ENCODE data around the gene WDR35. TPM values are rescaled to one million over a fixed set of nuclear protein-coding genes. Genes with fewer than 3 reads are reported as not detected.
A peak's percentile ranks its signal among the peaks of the same experiment; 100 is the strongest.

WDR35 gene
- total RNA-seq, 1 experiment from 2014 or later = 7.2 TPM

- no peaks in the 10 kb centered on the region for H3K9me3 ChIP-seq
- Mint-ChIP-seq H3K27ac (ENCODE audit: unreplicated experiment) (no peak overlapping the region), H3K4me1 (ENCODE audit: low read depth, unreplicated experiment) (no peaks in the 10 kb centered on the region), H3K4me3 (ENCODE audit: unreplicated experiment) (no peak overlapping the region), H3K36me3 (ENCODE audit: insufficient read depth, unreplicated experiment) (no peaks in the 10 kb centered on the region), H3K9me3 (ENCODE audit: unreplicated experiment) (no peaks in the 10 kb centered on the region), H3K27me3 (ENCODE audit: insufficient read depth, unreplicated experiment) (no peaks in the 10 kb centered on the region)
- no peak for DNase-seq
- ChIA-PET CTCF (no interaction called here), POLR2A (interaction anchor here (0.6 kb wide), 1 partner anchor 10 kb away, joined by 4 read pairs; no protein-coding TSS in a partner anchor)
- intact Hi-C loops (cut with micrococcal nuclease; ENCODE audit: unreplicated experiment) = loop anchor here (5.0 to 10.0 kb wide), 4 partner anchors 180 to 1477 kb away; no protein-coding TSS in a partner anchor
- H3K4me3 ChIP-seq (ENCODE audit: low read depth, low read length) = no peak overlapping the region
- no peaks in the 10 kb centered on the region for H3K36me3 ChIP-seq (ENCODE audit: control insufficient read depth, insufficient read depth, low read length)
- H3K4me1 ChIP-seq = no peaks in the 10 kb centered on the region
- no peak for TF ChIP-seq CTCF (IDR thresholded peaks at IDR 0.05; ENCODE audit: insufficient read depth in 1 of 2, low read depth in 1 of 2, low read length in 1 of 2, severe bottlenecking in 1 of 2, unreplicated experiment in 1 of 2)
- H3K27me3 ChIP-seq (replicated peaks; ENCODE audit: control insufficient read depth, insufficient read depth, low read length) = no peaks in the 10 kb centered on the region
- no TSS peak for BruUV-seq (replicated peaks)
These were observed 125.5 kb downstream of the WDR35 start for GRCh38 chr2:19864381-19864780.

GRCh38 chr2:19863303-19864041, 126.4 kb downstream of the WDR35 start:
- H3K27ac Mint-ChIP-seq (ENCODE audit: unreplicated experiment) = no peak overlapping the region

GRCh38 chr2:19861813-19862212, 128.1 kb downstream of the WDR35 start:
- ChIA-PET POLR2A (no interaction called here), CTCF (no interaction called here)
- Mint-ChIP-seq H3K27me3 (ENCODE audit: insufficient read depth, unreplicated experiment) (no peaks in the 10 kb centered on the region), H3K9me3 (ENCODE audit: unreplicated experiment) (no peaks in the 10 kb centered on the region), H3K4me3 (ENCODE audit: unreplicated experiment) (no peak overlapping the region), H3K36me3 (ENCODE audit: insufficient read depth, unreplicated experiment) (no peaks in the 10 kb centered on the region), H3K27ac (ENCODE audit: unreplicated experiment) (no peak overlapping the region), H3K4me1 (ENCODE audit: low read depth, unreplicated experiment) (no peaks in the 10 kb centered on the region)
- TF ChIP-seq CTCF (IDR thresholded peaks at IDR 0.05; ENCODE audit: insufficient read depth in 1 of 2, low read depth in 1 of 2, low read length in 1 of 2, severe bottlenecking in 1 of 2, unreplicated experiment in 1 of 2) = no peak
- Histone ChIP-seq H3K36me3 (ENCODE audit: control insufficient read depth, insufficient read depth, low read length) (no peaks in the 10 kb centered on the region), H3K4me3 (ENCODE audit: low read depth, low read length) (no peak overlapping the region), H3K9me3 (no peaks in the 10 kb centered on the region), H3K4me1 (no peaks in the 10 kb centered on the region), H3K27me3 (replicated peaks; ENCODE audit: control insufficient read depth, insufficient read depth, low read length) (no peaks in the 10 kb centered on the region)
- BruUV-seq (replicated peaks) = no TSS peak
- intact Hi-C loops (cut with micrococcal nuclease; ENCODE audit: unreplicated experiment) = loop anchor here (5.0 to 10.0 kb wide), 4 partner anchors 177 to 1475 kb away; no protein-coding TSS in a partner anchor
- no peak for DNase-seq

More at GRCh38 chr2:19863303-19864041, 126.4 kb downstream of the WDR35 start:
- H3K4me1 ChIP-seq = no peaks in the 10 kb centered on the region
- CTCF ChIA-PET = interaction anchor here (1.4 kb wide), 1 partner anchor 117 kb away, joined by 3 read pairs; no protein-coding TSS in a partner anchor
- TF ChIP-seq CTCF (IDR thresholded peaks at IDR 0.05; ENCODE audit: insufficient read depth in 1 of 2, low read depth in 1 of 2, low read length in 1 of 2, severe bottlenecking in 1 of 2, unreplicated experiment in 1 of 2) = peak; percentile 90 to 99
- POLR2A ChIA-PET = no interaction called here
- H3K36me3 ChIP-seq (ENCODE audit: control insufficient read depth, insufficient read depth, low read length) = no peaks in the 10 kb centered on the region
- no TSS peak for BruUV-seq (replicated peaks)
- no peaks in the 10 kb centered on the region for H3K9me3 ChIP-seq
- Mint-ChIP-seq H3K9me3 (ENCODE audit: unreplicated experiment) (no peaks in the 10 kb centered on the region), H3K27me3 (ENCODE audit: insufficient read depth, unreplicated experiment) (no peaks in the 10 kb centered on the region), H3K4me3 (ENCODE audit: unreplicated experiment) (no peak overlapping the region), H3K36me3 (ENCODE audit: insufficient read depth, unreplicated experiment) (no peaks in the 10 kb centered on the region), H3K4me1 (ENCODE audit: low read depth, unreplicated experiment) (no peaks in the 10 kb centered on the region)
- H3K27me3 ChIP-seq (replicated peaks; ENCODE audit: control insufficient read depth, insufficient read depth, low read length) = no peaks in the 10 kb centered on the region
- no peak overlapping the region for H3K4me3 ChIP-seq (ENCODE audit: low read depth, low read length)
- peak; percentile 66 to 85 for DNase-seq
- intact Hi-C loops (cut with micrococcal nuclease; ENCODE audit: unreplicated experiment) = loop anchor here (1.0 to 10.0 kb wide), 8 partner anchors 94 to 1476 kb away; no protein-coding TSS in a partner anchor

Other genes starting within 250 kb of the WDR35 start
- 15.5 and 16.8 TPM in 2 replicates for gene TTC32, start 88.1 kb downstream of the WDR35 start, total RNA-seq (2022)
- 16.2 and 18.1 TPM in 2 replicates for gene MATN3, start 22.6 kb upstream of the WDR35 start, total RNA-seq (2022)
- 121 and 140 TPM in 2 replicates for gene LAPTM4A, start 61.5 kb upstream of the WDR35 start, total RNA-seq (2022)
- 23.5 and 24.3 TPM in 2 replicates for gene SDC1, start 235.0 kb upstream of the WDR35 start, total RNA-seq (2022)